GM23338 (cell line): ENCODE measurements around the gene XIST. TPM values are rescaled to one million over a fixed set of nuclear protein-coding genes. Genes with fewer than 3 reads are reported as not detected.

Source experiments
- ATAC-seq: fragments of 200-7000 bp; cut with Tn5 transposase; 3 replicates; pipeline ENCODE4 v1.9.1; 2020
- DNase-seq: peaks from one replicate; pipeline ENCODE4 v3.0.0-alpha.2; 2015; ENCODE audit warnings: low spot score
- H2AFZ ChIP-seq: fragments of 200-600 bp; sonication (generic); 2 replicates; pipeline ENCODE4 v1.8.0; 2016; ENCODE audit warnings: antibody characterized with exemption, mild to moderate bottlenecking, moderate library complexity
- H3F3A ChIP-seq: fragments of 200-600 bp; sonication (generic); replicated peaks from 2 replicates; pipeline ENCODE4 v1.8.0; 2017; ENCODE audit warnings: antibody characterized with exemption, mixed run types, low read depth
- H3K27ac ChIP-seq: fragments of 200-600 bp; sonication (generic); 2 replicates; pipeline ENCODE4 v1.6.1; 2016; ENCODE audit warnings: low read depth
- H3K27me3 ChIP-seq: fragments of 200-600 bp; sonication (generic); 2 replicates; pipeline ENCODE4 v1.8.0; 2016; ENCODE audit warnings: mild to moderate bottlenecking, mixed run types, moderate library complexity; ENCODE audit not compliant: insufficient read depth
- H3K36me3 ChIP-seq: fragments of 200-600 bp; sonication (generic); 2 replicates; pipeline ENCODE4 v1.8.0; 2016; ENCODE audit warnings: mild to moderate bottlenecking; ENCODE audit not compliant: insufficient read depth
- H3K4me1 ChIP-seq: fragments of 200-600 bp; sonication (generic); 2 replicates; pipeline ENCODE4 v1.8.0; 2016; ENCODE audit warnings: mild to moderate bottlenecking, moderate library complexity; ENCODE audit not compliant: insufficient read depth
- H3K4me2 ChIP-seq: fragments of 200-600 bp; sonication (generic); 2 replicates; pipeline ENCODE4 v1.7.1; 2017; ENCODE audit warnings: mixed run types
- H3K4me3 ChIP-seq: fragments of 200-600 bp; sonication (generic); 2 replicates; pipeline ENCODE4 v1.6.1; 2016; ENCODE audit warnings: mixed run types
- H3K79me2 ChIP-seq: fragments of 200-600 bp; sonication (generic); replicated peaks from 2 replicates; pipeline ENCODE4 v1.8.0; 2017; ENCODE audit warnings: mild to moderate bottlenecking; ENCODE audit not compliant: insufficient read depth
- H3K9me2 ChIP-seq: fragments of 200-600 bp; sonication (generic); 2 replicates; pipeline ENCODE4 v1.8.0; 2017; ENCODE audit not compliant: insufficient read depth
- H4K20me1 ChIP-seq: fragments of 200-600 bp; sonication (generic); replicated peaks from 2 replicates; pipeline ENCODE4 v1.8.0; 2017; ENCODE audit warnings: mild to moderate bottlenecking; ENCODE audit not compliant: insufficient read depth
- H3K27ac Mint-ChIP-seq: 2 replicates; pipeline ENCODE4 v1.8.0; 2020; ENCODE audit warnings: inconsistent platforms, mild to moderate bottlenecking, moderate library complexity, mixed read lengths
- H3K27me3 Mint-ChIP-seq: 3 replicates; pipeline ENCODE4 v1.8.0; 2022; ENCODE audit warnings: low read depth, mild to moderate bottlenecking, moderate library complexity, mixed read lengths, inconsistent platforms; ENCODE audit not compliant: insufficient read depth, poor library complexity
- H3K36me3 Mint-ChIP-seq: 3 replicates; pipeline ENCODE4 v1.8.0; 2021; ENCODE audit warnings: low read depth, mild to moderate bottlenecking, inconsistent platforms, moderate library complexity, mixed read lengths
- H3K4me1 Mint-ChIP-seq: 3 replicates; pipeline ENCODE4 v1.8.0; 2020; ENCODE audit warnings: mild to moderate bottlenecking, inconsistent platforms, mixed read lengths
- H3K4me3 Mint-ChIP-seq: 3 replicates; pipeline ENCODE4 v1.8.0; 2021; ENCODE audit warnings: moderate library complexity, mild to moderate bottlenecking, inconsistent platforms, mixed read lengths
- H3K9me3 Mint-ChIP-seq: 3 replicates; pipeline ENCODE4 v1.8.0; 2020; ENCODE audit warnings: moderate library complexity, mild to moderate bottlenecking, inconsistent platforms, mixed read lengths
- CREB1 ChIP-seq: fragments of 250-450 bp; sonication (Bioruptor Pico); IDR thresholded peaks from 2 replicates; pipeline ENCODE4 v1.5.0; 2020; ENCODE audit warnings: low read depth, mild to moderate bottlenecking, moderate library complexity
- EZH2 ChIP-seq: fragments of 200-600 bp; sonication (generic); IDR thresholded peaks from one replicate; pipeline ENCODE4 v1.8.0; 2017; ENCODE audit warnings: antibody characterized with exemption, mild to moderate bottlenecking, low read depth; ENCODE audit not compliant: unreplicated experiment
- JUNB ChIP-seq: IDR thresholded peaks from one replicate; pipeline ENCODE4 v1.6.1; 2016; ENCODE audit warnings: antibody characterized with exemption; ENCODE audit not compliant: unreplicated experiment
- NANOG ChIP-seq: IDR thresholded peaks from 2 replicates; pipeline ENCODE4 v1.6.1; 2016; ENCODE audit warnings: antibody characterized with exemption, borderline replicate concordance
- POLR2AphosphoS5 ChIP-seq: IDR thresholded peaks from 2 replicates; pipeline ENCODE4 v1.6.1; 2016; ENCODE audit warnings: antibody characterized with exemption, low read depth
- ZNF114 ChIP-seq: fragments of 250-450 bp; sonication (Bioruptor Pico); IDR thresholded peaks from 2 replicates; pipeline ENCODE4 v1.5.0; 2020; ENCODE audit warnings: mild to moderate bottlenecking, moderate library complexity
- ZNF331 ChIP-seq: fragments of 250-450 bp; sonication (Bioruptor Pico); IDR thresholded peaks from 2 replicates; pipeline ENCODE4 v1.5.0; 2020; ENCODE audit warnings: low read depth, mild to moderate bottlenecking, moderate library complexity
- polyA plus RNA-seq: library from polyadenylated mRNA; unstranded; fragments of >200 nt; fragmentation: Nextera tagmentation; extraction: Ambion mirVana; gene quantifications from 2 replicates; pipeline ENCODE4 v1.2.1, GENCODE V29; 2016
- total RNA-seq: library from RNA; depleted of rRNA; stranded (reverse); fragments of >200 nt; shearing (Covaris generic); gene quantifications from 2 replicates; pipeline ENCODE4 v1.2.3, GENCODE V29; 2014
- TF ChIP-seq, protein P1 (sequence below), 2 experiments: fragments of 200-600 bp in 1 of 2; sonication (generic) in 1 of 2; conservative IDR thresholded peaks; 2 replicates each; pipeline versions ENCODE4 v1.5.1 to v1.6.1; 2016 to 2017; ENCODE audit warnings: antibody characterized with exemption in 2 of 2, low read depth in 2 of 2, mild to moderate bottlenecking in 2 of 2, moderate library complexity in 1 of 2
- TF ChIP-seq, protein P2 (sequence below): IDR thresholded peaks from 2 replicates; pipeline ENCODE4 v1.6.1; 2016; ENCODE audit warnings: antibody characterized with exemption
- TF ChIP-seq, protein P3 (sequence below): fragments of 250-450 bp; sonication (Bioruptor Pico); IDR thresholded peaks from 2 replicates; pipeline ENCODE4 v1.5.0; 2020; ENCODE audit warnings: mild to moderate bottlenecking, moderate library complexity

XIST gene
- total and polyA plus RNA-seq, 2 experiments from 2014 or later = 0.28 to 0.84 TPM

DNA sequence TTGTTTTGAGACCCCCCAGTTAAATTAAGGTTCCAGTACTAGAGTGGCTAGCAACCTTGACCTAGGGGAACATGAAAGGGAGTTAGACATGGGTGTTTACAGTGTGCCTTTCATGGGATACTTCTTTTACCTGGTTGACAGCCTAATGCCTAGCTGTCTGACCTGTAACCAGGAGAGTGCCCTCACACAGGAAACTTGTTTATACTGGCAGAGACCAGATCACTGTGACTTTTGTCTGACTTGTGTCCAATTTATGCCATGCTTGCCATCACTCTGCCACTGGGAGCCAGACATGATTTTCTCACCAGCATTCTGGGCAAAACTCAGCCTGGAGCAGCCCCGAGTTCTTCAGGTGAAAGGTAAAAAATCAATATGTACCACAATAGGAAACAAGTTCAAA is 16.4 kb upstream of the XIST start (continued):
- TF ChIP-seq, protein P1, sequence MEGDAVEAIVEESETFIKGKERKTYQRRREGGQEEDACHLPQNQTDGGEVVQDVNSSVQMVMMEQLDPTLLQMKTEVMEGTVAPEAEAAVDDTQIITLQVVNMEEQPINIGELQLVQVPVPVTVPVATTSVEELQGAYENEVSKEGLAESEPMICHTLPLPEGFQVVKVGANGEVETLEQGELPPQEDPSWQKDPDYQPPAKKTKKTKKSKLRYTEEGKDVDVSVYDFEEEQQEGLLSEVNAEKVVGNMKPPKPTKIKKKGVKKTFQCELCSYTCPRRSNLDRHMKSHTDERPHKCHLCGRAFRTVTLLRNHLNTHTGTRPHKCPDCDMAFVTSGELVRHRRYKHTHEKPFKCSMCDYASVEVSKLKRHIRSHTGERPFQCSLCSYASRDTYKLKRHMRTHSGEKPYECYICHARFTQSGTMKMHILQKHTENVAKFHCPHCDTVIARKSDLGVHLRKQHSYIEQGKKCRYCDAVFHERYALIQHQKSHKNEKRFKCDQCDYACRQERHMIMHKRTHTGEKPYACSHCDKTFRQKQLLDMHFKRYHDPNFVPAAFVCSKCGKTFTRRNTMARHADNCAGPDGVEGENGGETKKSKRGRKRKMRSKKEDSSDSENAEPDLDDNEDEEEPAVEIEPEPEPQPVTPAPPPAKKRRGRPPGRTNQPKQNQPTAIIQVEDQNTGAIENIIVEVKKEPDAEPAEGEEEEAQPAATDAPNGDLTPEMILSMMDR (conservative IDR thresholded peaks at IDR 0.05; ENCODE audit: low read depth in 2 of 2) = no peak
- TF ChIP-seq JUNB (no peak), ZNF114 (no peak)
- TF ChIP-seq, protein P2, sequence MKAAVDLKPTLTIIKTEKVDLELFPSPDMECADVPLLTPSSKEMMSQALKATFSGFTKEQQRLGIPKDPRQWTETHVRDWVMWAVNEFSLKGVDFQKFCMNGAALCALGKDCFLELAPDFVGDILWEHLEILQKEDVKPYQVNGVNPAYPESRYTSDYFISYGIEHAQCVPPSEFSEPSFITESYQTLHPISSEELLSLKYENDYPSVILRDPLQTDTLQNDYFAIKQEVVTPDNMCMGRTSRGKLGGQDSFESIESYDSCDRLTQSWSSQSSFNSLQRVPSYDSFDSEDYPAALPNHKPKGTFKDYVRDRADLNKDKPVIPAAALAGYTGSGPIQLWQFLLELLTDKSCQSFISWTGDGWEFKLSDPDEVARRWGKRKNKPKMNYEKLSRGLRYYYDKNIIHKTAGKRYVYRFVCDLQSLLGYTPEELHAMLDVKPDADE = no peak

DNA sequence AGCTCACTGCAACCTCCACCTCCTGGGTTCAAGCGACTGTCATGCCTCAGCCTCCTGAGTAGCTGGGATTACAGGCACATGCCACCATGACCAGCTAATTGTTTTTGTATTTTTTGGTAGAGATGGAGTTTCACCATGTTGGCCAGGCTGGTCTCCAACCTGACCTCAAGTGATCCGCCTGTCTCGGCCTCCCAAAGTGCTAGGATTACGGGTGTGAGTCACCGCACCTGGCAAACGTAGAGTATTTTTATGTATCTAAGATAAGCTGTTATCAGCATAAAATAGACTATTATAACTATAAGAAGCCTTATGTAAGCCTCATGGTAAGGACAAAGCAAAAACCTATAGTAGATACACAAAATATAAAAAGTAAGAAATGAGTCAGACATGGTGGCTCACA is 14.6 kb upstream of the XIST start:
- Histone ChIP-seq H4K20me1 (no peaks in the 10 kb centered on the region), H3K27me3 (no peaks in the 10 kb centered on the region), H3K4me2 (no peak overlapping the region), H3K79me2 (no peaks in the 10 kb centered on the region), H3K4me1 (no peaks in the 10 kb centered on the region), H3K36me3 (no peaks in the 10 kb centered on the region), H3K9me2 (no peaks in the 10 kb centered on the region), H3F3A (no peaks in the 10 kb centered on the region), H2AFZ (no peak overlapping the region), H3K4me3 (no peak overlapping the region), H3K27ac (no peak overlapping the region)
- Mint-ChIP-seq H3K36me3 (no peaks in the 10 kb centered on the region; the same call in 2 of the 3 replicates), H3K4me1 (no peaks in the 10 kb centered on the region), H3K27ac (no peak overlapping the region), H3K27me3 (no peaks in the 10 kb centered on the region), H3K9me3 (no peaks in the 10 kb centered on the region), H3K4me3 (no peak overlapping the region)
- ATAC-seq (no peak), DNase-seq (no peak)
- TF ChIP-seq EZH2 = no peak
- no peak for TF ChIP-seq CREB1 (CRISPR knock-in tag)
- TF ChIP-seq ZNF331 (CRISPR knock-in tag) = no peak
- no peak for TF ChIP-seq NANOG
- no peak for TF ChIP-seq POLR2AphosphoS5

DNA sequence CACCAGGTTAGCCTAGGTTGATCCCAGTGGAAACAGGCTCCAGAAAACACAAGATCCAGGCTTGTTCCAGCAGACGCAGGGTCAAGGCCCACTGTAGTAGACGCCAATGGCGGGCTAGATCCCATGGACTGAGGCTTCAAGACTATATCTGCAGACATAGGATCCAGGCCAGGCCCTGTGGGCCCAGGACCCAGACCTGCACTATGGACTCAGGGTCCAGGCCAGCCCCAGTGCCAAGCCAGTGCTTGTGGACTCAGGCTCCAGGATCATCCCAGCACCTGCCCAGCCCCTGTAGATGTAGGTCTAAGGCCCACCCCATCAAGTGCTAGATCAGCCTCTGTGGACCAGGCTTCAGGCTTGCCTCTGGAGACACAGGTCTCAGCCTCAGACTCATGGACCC is 11.3 kb upstream of the XIST start:
- Histone ChIP-seq H3F3A (no peaks in the 10 kb centered on the region), H3K79me2 (no peaks in the 10 kb centered on the region), H3K27me3 (no peaks in the 10 kb centered on the region), H2AFZ (no peak overlapping the region), H3K9me2 (no peaks in the 10 kb centered on the region), H3K4me1 (no peaks in the 10 kb centered on the region), H3K36me3 (no peaks in the 10 kb centered on the region), H4K20me1 (no peaks in the 10 kb centered on the region), H3K27ac (no peak overlapping the region), H3K4me3 (no peak overlapping the region), H3K4me2 (no peak overlapping the region)
- Mint-ChIP-seq H3K27me3 (no peaks in the 10 kb centered on the region), H3K36me3 (peaks cover 10% of the 10 kb centered on the region), H3K4me1 (no peaks in the 10 kb centered on the region), H3K4me3 (no peak overlapping the region), H3K27ac (no peak overlapping the region), H3K9me3 (peaks cover 11% of the 10 kb centered on the region)
- DNase-seq = no peak
- no peak for ATAC-seq
- no peak for TF ChIP-seq EZH2
- no peak for TF ChIP-seq ZNF331 (CRISPR knock-in tag)
- no peak for TF ChIP-seq JUNB
- no peak for TF ChIP-seq ZNF114
- TF ChIP-seq POLR2AphosphoS5 = no peak
- TF ChIP-seq, protein P3, sequence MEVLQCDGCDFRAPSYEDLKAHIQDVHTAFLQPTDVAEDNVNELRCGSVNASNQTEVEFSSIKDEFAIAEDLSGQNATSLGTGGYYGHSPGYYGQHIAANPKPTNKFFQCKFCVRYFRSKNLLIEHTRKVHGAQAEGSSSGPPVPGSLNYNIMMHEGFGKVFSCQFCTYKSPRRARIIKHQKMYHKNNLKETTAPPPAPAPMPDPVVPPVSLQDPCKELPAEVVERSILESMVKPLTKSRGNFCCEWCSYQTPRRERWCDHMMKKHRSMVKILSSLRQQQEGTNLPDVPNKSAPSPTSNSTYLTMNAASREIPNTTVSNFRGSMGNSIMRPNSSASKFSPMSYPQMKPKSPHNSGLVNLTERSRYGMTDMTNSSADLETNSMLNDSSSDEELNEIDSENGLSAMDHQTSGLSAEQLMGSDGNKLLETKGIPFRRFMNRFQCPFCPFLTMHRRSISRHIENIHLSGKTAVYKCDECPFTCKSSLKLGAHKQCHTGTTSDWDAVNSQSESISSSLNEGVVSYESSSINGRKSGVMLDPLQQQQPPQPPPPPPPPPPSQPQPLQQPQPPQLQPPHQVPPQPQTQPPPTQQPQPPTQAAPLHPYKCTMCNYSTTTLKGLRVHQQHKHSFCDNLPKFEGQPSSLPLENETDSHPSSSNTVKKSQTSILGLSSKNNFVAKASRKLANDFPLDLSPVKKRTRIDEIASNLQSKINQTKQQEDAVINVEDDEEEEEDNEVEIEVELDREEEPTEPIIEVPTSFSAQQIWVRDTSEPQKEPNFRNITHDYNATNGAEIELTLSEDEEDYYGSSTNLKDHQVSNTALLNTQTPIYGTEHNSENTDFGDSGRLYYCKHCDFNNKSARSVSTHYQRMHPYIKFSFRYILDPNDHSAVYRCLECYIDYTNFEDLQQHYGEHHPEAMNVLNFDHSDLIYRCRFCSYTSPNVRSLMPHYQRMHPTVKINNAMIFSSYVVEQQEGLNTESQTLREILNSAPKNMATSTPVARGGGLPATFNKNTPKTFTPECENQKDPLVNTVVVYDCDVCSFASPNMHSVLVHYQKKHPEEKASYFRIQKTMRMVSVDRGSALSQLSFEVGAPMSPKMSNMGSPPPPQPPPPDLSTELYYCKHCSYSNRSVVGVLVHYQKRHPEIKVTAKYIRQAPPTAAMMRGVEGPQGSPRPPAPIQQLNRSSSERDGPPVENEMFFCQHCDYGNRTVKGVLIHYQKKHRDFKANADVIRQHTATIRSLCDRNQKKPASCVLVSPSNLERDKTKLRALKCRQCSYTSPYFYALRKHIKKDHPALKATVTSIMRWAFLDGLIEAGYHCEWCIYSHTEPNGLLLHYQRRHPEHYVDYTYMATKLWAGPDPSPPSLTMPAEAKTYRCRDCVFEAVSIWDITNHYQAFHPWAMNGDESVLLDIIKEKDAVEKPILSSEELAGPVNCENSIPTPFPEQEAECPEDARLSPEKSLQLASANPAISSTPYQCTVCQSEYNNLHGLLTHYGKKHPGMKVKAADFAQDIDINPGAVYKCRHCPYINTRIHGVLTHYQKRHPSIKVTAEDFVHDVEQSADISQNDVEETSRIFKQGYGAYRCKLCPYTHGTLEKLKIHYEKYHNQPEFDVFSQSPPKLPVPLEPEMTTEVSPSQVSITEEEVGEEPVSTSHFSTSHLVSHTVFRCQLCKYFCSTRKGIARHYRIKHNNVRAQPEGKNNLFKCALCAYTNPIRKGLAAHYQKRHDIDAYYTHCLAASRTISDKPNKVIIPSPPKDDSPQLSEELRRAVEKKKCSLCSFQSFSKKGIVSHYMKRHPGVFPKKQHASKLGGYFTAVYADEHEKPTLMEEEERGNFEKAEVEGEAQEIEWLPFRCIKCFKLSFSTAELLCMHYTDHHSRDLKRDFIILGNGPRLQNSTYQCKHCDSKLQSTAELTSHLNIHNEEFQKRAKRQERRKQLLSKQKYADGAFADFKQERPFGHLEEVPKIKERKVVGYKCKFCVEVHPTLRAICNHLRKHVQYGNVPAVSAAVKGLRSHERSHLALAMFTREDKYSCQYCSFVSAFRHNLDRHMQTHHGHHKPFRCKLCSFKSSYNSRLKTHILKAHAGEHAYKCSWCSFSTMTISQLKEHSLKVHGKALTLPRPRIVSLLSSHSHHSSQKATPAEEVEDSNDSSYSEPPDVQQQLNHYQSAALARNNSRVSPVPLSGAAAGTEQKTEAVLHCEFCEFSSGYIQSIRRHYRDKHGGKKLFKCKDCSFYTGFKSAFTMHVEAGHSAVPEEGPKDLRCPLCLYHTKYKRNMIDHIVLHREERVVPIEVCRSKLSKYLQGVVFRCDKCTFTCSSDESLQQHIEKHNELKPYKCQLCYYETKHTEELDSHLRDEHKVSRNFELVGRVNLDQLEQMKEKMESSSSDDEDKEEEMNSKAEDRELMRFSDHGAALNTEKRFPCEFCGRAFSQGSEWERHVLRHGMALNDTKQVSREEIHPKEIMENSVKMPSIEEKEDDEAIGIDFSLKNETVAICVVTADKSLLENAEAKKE (CRISPR knock-in tag) = no peak
